Middle frontal gyrus (tissue), 1 donor: ENCODE data around the gene SMOC2.
"Not testable (repeated sequence)": the region's sequence is repeated elsewhere in the genome, so short reads cannot be mapped to it uniquely, and the experiment has no call there.

Experiments
- DNase-seq: peaks from one replicate; pipeline ENCODE4 v3.0.0-alpha.2; 2015; ENCODE audit warnings: low spot score; ENCODE audit errors: extremely low spot score

The SMOC2 gene

DNA sequence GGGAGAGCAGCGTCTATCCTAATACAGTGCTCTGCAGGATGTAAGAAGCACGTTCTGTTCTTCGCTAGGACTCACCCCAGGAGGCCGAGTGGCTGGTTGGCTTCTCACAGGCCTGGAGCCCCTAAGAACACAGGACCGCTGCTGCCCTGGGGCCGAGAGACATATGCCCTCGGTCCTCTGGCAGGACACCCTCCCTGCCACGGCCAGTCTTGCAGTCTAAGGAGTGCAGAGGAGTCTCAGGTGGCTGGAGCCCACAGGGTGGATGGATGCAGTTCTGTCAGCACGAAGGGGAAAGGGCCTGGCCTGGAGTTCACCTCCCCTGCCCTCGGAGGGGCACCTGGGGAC is 96.5 kb downstream of the SMOC2 start:
- DNase-seq = no peak

DNA sequence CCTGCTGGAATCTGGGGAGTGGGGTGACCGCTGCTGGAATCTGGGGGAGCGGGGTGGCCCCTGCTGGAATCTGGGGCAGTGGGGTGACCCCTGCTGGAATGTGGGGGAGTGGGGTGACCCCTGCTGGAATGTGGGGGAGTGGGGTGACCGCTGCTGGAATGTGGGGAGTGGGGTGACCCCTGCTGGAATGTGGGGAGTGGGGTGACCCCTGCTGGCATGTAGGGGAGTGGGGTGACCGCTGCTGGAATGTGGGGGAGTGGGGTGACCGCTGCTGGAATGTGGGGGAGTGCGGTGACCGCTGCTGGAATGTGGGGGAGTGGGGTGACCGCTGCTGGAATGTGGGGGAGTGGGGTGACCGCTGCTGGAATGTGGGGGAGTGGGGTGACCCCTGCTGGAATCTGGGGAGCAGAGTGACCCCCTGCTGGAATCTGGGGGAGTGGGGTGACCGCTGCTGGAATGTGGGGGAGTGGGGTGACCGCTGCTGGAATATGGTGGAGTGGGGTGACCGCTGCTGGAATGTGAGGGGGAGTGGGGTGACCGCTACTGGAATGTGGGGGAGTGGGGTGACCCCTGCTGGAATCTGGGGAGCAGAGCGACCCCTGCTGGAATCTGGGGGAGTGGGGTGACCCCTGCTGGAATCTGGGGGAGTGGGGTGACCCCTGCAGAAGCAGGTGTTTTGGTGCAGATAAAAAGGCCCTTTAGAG is 97.4 kb downstream of the SMOC2 start:
- not testable (repeated sequence) for DNase-seq

DNA sequence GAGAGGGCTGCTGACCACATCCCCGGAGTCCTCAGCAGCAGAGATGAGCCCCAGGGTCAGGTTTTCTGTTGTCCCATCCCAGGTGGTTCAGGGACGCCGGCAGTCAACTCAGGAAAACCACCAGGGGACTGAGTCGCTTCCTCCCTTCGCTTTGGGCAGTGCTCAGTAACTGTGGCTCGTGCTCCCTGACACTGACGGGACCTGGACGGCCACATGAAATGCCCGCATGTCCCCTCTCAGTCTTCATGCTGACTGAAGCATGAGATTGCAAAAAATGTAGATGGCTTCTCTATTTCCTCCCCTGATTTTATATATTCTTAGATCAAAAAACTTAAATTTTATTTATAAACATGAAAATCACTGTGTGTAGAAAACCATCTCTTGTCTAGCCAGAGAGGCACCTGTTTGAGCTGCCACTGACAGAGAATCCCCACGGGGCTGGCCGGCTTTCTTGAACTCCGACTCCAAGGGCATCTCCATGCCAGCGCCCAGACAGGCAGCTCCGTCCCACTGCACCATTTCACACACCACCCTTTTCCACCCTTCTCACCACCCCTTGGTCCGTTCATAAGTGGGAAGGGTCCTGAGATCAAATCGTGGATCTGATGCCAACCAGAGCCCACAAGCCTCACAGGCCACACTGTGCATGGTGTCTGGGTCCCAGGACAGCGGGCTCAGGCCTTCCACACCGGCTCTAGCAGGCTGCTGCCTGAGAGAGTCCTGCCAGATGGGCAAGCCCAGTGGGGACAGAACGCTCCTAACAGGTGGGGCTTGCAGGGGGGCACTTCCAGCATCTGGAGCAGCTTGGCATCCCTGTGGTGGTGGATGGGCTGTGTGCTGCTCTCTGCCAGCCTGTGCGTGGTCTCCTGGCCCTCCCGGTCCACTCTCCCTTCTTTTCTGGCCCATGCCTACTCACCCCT is 98.2 kb downstream of the SMOC2 start:
- no peak for DNase-seq

DNA sequence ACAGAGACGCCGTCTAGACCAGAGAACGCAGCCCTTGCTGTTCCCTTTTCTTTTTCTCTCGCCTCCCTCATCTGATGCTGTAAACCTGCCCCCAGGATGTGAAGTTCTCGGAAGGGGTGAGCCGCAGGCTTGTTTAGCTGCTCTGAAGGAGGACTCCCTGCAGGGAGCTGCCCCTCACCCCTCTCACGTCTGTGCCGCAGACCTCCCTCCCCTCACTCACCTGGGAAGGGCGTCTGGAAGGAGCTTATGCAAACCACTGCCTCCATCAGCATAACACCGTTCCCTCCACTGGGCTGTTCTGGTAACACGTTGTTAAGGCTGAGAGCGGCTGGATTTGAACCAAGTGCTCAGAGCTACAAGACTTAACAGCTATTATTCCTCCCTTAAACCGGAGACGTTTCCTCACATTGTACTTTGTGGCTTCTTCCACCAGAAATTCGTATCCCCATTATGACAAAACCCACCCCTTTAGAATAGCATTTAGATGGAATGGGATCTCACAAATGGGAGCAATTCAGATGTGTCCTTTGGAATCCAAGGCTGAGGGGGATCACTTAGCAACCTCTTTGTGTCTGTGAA is 99.8 kb downstream of the SMOC2 start:
- no peak for DNase-seq

DNA sequence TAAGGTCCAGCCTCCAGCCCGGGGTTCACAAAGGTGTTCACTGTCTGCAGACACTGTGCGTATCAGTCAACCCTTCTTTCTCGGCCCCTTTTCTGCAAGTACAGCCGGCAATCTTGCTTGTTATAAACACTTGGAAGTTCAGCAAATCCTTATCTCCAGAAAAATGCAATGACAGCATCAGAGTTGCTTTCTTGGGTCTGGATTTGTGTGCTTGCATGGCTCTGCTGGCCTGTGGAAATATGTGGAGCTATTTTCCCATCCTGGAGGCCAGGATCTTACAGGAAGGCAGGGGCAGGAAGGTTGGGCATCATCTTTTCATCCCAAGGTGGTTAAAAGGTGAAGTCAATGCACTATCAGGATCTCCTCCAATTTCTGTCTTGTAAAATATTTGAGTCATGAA is 100.3 kb downstream of the SMOC2 start:
- no peak for DNase-seq

DNA sequence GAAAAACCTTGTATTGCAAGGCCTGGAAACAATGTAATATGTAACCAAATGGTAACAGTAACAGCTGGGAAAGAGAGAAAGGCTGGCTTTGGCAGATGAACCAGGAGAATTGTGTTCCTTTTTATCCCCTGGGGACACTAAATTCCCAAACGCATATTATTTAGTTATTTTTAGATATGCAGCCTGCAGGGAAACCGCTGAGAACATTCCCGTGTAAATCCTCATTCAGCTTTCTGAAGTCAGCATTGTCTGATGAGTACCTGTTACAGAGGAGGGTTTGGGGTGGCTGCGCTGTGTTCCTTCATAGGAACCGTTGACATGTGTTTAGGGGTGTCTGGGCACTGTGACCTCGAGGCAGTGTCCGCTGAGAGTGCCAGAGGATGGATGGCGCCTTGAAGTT is 101.3 kb downstream of the SMOC2 start:
- no peak for DNase-seq

- no peak for DNase-seq
Measured at GRCh38 chr6:168545428-168545827, 104.4 kb downstream of the SMOC2 start.

DNA sequence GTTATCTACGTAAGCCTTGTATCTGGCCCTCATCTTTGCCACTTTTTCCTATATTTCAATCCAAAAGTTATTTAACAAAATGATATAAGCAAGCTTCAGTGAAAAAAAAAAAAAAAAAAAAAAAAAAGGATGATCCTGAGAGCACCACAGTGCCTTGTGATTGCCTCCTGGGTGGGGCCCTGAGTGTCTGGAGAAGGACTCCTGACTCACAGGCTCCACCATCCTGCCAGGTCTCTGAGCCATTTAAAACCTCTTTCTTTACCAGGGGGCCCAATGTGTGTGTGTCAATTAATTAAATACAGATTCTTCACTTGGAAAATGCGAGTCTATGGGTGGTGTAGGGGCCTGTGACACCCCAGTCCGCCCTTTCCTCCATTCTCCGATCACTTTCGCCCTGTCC is 105.2 kb downstream of the SMOC2 start:
- no peak for DNase-seq

GRCh38 chr6:168546730-168547129 is 105.7 kb downstream of the SMOC2 start:
- DNase-seq = no peak

DNA sequence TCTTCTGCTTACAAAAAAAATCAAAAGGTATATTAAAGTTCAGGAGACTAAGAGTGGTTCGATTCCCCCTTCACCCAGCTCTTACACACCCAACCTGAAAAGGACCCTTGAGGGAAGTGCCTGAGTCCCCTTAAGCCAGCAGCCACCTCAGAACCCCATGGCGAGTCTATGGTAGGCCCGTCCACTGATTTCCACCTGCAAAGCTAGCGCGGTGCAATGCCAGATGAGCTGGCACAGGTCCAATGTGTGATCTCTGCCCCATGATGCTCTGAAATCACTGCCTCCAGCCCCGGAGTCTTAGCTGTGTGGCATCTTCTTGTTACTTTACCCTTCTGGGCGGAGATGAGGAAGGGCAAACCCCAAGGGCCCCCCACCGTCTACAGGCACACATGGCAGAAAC is 109.3 kb downstream of the SMOC2 start:
- DNase-seq = no peak

DNA sequence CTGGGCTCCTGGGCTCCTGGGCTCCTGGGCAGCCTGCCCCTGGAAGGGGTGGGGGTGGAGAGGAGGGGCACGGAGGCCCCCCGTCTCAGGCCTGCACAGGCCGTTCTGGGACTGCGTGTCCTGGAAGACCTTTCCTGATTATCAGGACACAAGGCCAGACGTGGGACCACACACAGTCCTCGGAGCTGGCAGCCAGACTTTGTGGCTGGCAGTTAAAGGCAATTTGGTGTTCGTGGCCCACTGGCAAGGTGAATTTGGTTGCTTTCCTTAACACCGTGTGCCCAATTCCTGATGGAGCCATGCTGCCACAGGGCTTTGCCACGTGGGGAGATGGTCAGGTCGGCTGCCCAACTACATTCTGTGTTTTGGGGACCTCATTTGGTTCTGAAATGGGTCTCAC is 113.5 kb downstream of the SMOC2 start:
- DNase-seq = no peak

DNA sequence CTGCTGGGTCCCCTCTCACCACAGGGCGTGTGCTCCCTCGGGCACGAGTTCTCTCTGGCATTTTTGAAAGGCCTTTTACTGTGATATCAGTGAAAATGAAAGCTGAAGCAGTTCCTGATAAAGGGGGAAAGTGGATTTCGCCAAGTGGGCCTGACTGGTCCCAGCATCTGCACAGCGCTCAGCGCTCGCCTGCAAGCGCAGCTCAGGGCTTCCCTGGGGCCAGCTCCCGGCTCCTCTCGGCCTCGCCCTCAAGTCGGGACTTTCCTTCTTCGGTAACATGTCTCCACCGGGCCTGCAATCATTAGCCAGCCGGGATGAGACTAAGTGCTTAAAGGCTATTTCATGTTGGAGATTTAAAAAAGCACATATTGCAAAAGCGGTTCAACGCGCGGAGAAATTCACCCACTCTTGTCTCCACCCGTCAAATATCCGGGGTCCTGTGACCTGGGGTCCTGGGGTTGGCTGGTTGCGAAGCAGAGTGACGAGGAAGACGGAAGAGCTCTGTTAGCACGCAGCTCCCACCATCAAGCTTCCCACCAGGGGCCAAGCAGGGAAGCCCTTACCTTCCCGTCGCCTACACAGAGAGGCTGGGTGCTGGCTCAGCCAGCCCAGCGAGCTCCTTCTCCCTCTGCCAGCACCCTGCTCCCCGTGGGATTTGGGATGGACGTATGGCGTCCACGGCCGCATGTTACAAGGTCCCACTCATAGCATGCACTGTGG is 114.1 kb downstream of the SMOC2 start:
- DNase-seq = no peak

GRCh38 chr6:168555618-168556273 is 114.8 kb downstream of the SMOC2 start:
- no peak for DNase-seq

DNA sequence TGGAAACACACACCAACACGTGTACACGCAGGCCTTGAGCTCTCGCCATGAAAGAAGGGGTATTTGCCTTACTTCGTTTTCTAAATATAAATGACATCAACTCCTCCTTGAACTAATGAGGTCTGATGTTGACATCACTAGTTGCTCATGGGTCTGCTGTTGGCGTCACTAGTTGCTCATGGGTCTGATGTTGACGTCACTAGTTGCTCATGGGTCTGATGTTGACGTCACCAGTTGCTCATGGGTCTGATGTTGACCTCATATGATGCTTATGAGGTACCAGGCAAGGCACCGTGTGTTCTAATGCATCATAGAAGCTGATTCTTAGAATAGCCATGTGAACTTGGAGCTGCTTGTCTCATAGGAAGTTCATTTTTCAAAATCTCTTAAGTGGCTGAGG is 116.5 kb downstream of the SMOC2 start:
- DNase-seq = no peak

DNA sequence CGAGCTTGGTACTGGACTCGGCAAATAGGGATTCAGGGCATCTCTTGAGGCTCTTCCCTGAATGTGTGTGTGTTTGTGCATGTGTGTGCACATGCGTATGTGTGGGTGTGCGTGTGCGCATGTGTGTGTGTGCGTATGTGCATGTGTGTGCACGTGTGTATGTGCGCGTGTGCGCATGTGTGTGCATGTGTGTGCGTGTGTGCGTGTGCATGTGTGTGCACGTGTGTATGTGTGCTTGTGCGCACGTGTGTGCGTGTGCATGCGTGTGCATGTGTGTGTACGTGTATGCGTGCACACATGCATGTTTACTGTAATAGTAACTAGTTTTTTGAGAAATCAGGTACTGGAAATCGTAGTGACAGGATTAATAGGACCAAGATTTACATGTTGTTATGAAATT is 117.7 kb downstream of the SMOC2 start:
- no peak for DNase-seq

- DNase-seq = no peak
Measured at GRCh38 chr6:168559574-168560098, 118.7 kb downstream of the SMOC2 start.

DNA sequence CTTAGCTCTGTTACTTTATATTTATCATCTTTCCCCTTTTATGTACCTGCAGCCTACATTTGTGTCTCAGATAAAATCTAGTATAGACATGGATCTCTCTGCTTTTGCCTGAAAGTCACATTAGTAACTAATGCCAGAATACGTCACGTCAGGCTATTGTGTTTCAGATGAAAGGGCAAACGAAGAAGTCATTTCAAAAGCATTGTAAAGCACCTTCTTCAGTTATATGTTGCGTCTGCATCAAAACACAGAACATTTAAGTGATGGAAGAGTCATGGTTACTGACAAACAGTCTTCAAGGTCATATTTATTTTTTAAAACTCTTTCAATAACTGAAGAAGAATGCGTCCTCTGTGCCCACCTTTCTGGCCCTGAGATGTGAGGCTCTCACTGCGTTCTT is 119.1 kb downstream of the SMOC2 start:
- DNase-seq = no peak

GRCh38 chr6:168562576-168563151 is 121.7 kb downstream of the SMOC2 start:
- DNase-seq = no peak

DNA sequence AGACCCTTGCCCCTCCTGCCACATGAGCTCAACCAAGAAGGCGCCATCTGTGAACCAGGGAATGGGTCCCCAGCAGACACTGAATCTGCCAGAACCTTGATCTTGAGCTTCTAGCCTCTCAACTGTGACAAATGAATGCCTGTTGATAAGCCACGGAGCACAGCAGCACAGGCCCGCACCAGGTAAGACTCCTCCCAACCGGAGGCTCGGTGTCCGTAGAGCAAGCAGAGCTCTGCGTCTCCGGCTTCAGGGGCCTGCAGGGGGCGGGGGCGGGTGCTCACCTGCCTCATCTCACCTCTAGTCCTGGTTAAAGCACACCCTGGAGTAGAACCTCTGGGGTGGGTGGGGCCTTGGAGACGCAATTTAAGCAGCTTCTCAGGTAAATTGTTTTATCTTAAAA is 122.7 kb downstream of the SMOC2 start:
- no peak for DNase-seq

DNA sequence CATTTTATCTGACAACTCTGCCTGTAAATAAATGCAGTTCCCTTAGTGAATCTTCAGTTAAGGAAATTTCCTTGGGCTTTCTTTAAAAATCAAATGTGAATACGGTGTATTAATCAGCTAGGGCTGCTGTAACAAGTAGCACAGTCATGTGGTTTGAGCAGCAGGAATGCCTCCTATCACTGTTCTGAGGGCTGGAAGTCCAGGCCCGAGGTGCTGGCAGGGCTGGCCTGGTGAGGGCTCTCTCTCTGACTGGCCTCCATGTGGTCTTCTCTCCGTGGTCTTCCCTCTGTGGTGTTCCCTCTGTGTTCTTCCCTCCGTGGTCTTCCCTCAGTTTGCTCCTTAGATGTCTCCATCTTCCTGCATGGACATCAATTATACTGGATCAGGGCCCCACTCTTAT is 124.1 kb downstream of the SMOC2 start:
- no peak for DNase-seq

DNA sequence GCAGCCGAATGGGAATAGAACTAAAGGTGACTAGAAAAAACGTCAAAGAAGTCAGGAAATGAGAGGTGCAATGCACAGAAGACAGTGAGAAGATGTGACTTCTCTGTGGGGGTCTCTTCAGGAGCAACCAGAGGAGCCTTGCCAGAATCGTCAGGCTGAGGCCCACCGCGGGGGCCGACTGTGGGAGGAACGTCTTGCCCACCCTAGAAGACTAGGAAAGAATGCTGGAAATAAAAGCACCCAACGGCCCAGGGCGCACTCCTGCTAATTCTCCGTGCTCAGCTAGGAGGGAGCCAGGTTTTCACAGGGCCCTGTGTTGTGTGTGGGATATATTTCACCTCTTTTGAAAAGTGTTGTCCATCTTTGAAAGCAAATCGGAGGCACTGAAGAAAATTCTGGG is 129.2 kb downstream of the SMOC2 start:
- DNase-seq = no peak
